ENCODE data around the gene PTPRU. TPM values are rescaled to one million over a fixed set of nuclear protein-coding genes. Genes with fewer than 3 reads are reported as not detected.

The PTPRU gene
- total RNA-seq, 1 experiment from 2014 or later, result 31.4 TPM

- H3K79me2 ChIP-seq (ENCODE audit: low read depth), result no peaks in the 10 kb centered on the region
- BruUV-seq (replicated peaks), result no TSS peak
- TF ChIP-seq CTCF (conservative IDR thresholded peaks at IDR 0.05) (no peak), EZH2 (IDR thresholded peaks at IDR 0.05; ENCODE audit: low read depth) (no peak)
- H3K4me3 ChIP-seq, result no peak overlapping the region
- no peaks in the 10 kb centered on the region for H3K36me3 ChIP-seq (ENCODE audit: low read depth)
- no peaks in the 10 kb centered on the region for H3K27me3 ChIP-seq (ENCODE audit: insufficient read depth, low read depth)
- H4K20me1 ChIP-seq (ENCODE audit: insufficient read depth), result no peaks in the 10 kb centered on the region
- no peak overlapping the region for H2AFZ ChIP-seq
- no peak for DNase-seq
- no peak overlapping the region for H3K4me2 ChIP-seq
- no peaks in the 10 kb centered on the region for H3K9me3 ChIP-seq (ENCODE audit: insufficient read depth, low read depth)
- H3F3A ChIP-seq (ENCODE audit: insufficient read depth, low read depth), result no peaks in the 10 kb centered on the region
- H3K4me1 ChIP-seq (replicated peaks; ENCODE audit: insufficient read depth), result no peaks in the 10 kb centered on the region
- H3K9me2 ChIP-seq (ENCODE audit: insufficient read depth), result no peaks in the 10 kb centered on the region
- intact Hi-C loops (cut with micrococcal nuclease; ENCODE audit: unreplicated experiment), result no loop called here
- ChIA-PET POLR2A (ENCODE audit: unreplicated experiment) (interaction anchor here (0.7 kb wide), 1 partner anchor 673 kb away, joined by 3 read pairs; no protein-coding TSS in a partner anchor), CTCF (interaction anchor here (1.0 kb wide), 1 partner anchor 36 kb away, joined by 4 read pairs; no protein-coding TSS in a partner anchor)
- no peak overlapping the region for H3K27ac ChIP-seq
Observed at GRCh38 chr1:29284286-29284960, 48.1 kb downstream of the PTPRU start.

GRCh38 chr1:29284961-29285560 lies 48.7 kb downstream of the PTPRU start:
- H3K79me2 ChIP-seq (ENCODE audit: low read depth), result no peaks in the 10 kb centered on the region
- H3K4me1 ChIP-seq (replicated peaks; ENCODE audit: insufficient read depth), result no peaks in the 10 kb centered on the region
- no peaks in the 10 kb centered on the region for H4K20me1 ChIP-seq (ENCODE audit: insufficient read depth)
- BruUV-seq (replicated peaks), result no TSS peak
- DNase-seq, result no peak
- no peaks in the 10 kb centered on the region for H3F3A ChIP-seq (ENCODE audit: insufficient read depth, low read depth)
- no peak overlapping the region for H2AFZ ChIP-seq
- H3K9me3 ChIP-seq (ENCODE audit: insufficient read depth, low read depth), result no peaks in the 10 kb centered on the region
- ChIA-PET CTCF (interaction anchor here (1.0 kb wide), 1 partner anchor 35 kb away, joined by 4 read pairs; no protein-coding TSS in a partner anchor), POLR2A (ENCODE audit: unreplicated experiment) (interaction anchor here (0.7 kb wide), 1 partner anchor 672 kb away, joined by 3 read pairs; no protein-coding TSS in a partner anchor)
- no peak for TF ChIP-seq CTCF (conservative IDR thresholded peaks at IDR 0.05)
- no peak for TF ChIP-seq EZH2 (IDR thresholded peaks at IDR 0.05; ENCODE audit: low read depth)
- no peak overlapping the region for H3K27ac ChIP-seq
- intact Hi-C loops (cut with micrococcal nuclease; ENCODE audit: unreplicated experiment), result no loop called here
- no peaks in the 10 kb centered on the region for H3K36me3 ChIP-seq (ENCODE audit: low read depth)
- no peaks in the 10 kb centered on the region for H3K27me3 ChIP-seq (ENCODE audit: insufficient read depth, low read depth)
- H3K4me3 ChIP-seq, result no peak overlapping the region
- no peaks in the 10 kb centered on the region for H3K9me2 ChIP-seq (ENCODE audit: insufficient read depth)
- H3K4me2 ChIP-seq, result no peak overlapping the region

- Histone ChIP-seq H3K79me2 (ENCODE audit: low read depth) (no peaks in the 10 kb centered on the region), H2AFZ (no peak overlapping the region), H3K4me3 (no peak overlapping the region), H4K20me1 (ENCODE audit: insufficient read depth) (no peaks in the 10 kb centered on the region), H3K27me3 (ENCODE audit: insufficient read depth, low read depth) (no peaks in the 10 kb centered on the region), H3K36me3 (ENCODE audit: low read depth) (no peaks in the 10 kb centered on the region), H3K4me1 (replicated peaks; ENCODE audit: insufficient read depth) (no peaks in the 10 kb centered on the region), H3K4me2 (no peak overlapping the region), H3K9me2 (ENCODE audit: insufficient read depth) (no peaks in the 10 kb centered on the region), H3K9me3 (ENCODE audit: insufficient read depth, low read depth) (no peaks in the 10 kb centered on the region), H3K27ac (no peak overlapping the region), H3F3A (ENCODE audit: insufficient read depth, low read depth) (no peaks in the 10 kb centered on the region)
- no TSS peak for BruUV-seq (replicated peaks)
- ChIA-PET POLR2A (ENCODE audit: unreplicated experiment) (no interaction called here), CTCF (no interaction called here)
- intact Hi-C loops (cut with micrococcal nuclease; ENCODE audit: unreplicated experiment), result no loop called here
- TF ChIP-seq CTCF (conservative IDR thresholded peaks at IDR 0.05), result no peak
- DNase-seq, result no peak
Observed at GRCh38 chr1:29285771-29286170, 49.4 kb downstream of the PTPRU start.

Data from PC-9 (cell line).